IPS DF 4.7 (cell line): ENCODE data around the gene PHKA2.
"Not testable (repeated sequence)": the region's sequence is repeated elsewhere in the genome, so short reads cannot be mapped to it uniquely, and the experiment has no call there.

Experiments
- DNase-seq: peaks from one replicate; pipeline ENCODE4 v3.0.0-alpha.2; 2013; ENCODE audit warnings: low spot score; ENCODE audit errors: extremely low read depth

The PHKA2 gene

DNA sequence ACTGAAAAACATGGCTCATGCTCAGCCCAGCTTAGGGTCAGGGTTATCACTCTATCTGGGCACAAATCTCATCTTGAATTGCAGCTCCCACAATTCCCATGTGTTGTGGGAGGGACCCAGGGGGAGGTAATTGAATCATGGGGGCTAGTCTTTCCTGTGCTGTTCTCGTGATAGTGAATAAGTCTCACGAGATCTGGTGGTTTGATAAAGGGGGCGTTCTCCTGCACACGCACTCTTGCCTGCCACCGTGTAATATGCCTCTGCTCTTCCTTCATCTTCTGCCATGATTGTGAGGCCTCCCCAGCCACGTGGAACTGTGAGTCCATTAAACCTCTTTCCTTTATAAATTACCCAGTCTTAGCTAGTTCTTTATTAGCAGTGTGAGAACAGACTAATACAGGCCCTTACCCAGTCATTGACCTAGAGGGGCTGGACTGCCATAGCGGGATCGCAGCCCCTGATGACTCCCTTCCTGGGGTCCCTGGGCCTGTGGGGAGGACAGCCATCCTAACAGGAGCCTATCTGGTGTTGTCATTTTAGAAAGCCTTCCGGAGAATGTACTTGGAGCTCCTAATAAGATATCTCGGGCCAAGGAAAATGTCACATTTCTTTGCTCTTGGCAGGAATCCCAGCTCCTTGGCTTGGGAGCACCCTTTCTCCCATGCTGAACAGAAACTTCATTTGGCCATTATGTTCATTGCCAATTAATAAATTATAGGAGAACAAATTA lies 112.6 kb downstream of the PHKA2 start:
- no peak for DNase-seq

DNA sequence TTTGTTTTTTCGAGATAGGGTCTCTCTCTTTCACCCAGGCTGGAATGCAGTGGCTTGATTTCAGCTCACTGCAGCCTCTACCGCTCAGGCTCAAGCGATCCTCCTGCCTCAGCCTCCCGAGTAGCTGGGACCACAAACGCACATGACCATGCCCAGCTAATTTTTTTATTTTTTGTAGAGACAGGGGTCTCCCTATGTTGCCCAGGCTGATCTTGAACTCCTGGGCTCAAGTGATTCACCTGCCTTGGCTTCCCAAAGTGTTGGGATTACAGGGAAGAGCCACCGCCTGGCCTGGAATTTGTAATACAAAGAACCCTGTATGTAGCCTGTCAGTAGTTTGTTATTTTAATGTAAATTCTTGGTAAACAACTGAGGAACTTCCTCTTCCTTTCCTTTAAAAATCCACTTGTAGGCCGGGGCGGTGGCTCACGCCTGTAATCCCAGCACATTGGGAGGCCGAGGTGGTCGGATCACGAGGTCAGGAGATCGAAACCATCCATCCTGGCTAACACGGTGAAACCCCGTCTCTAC lies 119.5 kb downstream of the PHKA2 start:
- DNase-seq, result no peak

DNA sequence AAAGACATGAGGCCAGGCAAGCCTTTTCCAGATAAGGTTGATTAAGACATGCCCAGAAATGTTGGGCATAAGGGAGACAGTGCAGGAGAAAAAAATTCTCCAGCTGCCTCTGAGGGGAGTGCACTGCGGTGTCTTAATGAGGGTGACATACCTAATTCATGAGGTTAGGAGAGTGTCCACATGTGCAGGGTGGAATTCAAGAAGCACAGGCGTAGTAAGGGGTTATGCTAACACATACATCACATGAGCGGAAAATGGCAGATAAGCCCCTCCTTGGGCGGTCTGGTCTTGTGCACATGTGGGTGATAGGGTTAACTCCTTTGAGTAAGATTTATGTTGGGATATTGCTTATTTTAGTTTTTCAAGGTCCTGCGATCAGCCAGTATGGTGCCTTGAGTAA lies 122.4 kb downstream of the PHKA2 start:
- DNase-seq, result no peak

DNA sequence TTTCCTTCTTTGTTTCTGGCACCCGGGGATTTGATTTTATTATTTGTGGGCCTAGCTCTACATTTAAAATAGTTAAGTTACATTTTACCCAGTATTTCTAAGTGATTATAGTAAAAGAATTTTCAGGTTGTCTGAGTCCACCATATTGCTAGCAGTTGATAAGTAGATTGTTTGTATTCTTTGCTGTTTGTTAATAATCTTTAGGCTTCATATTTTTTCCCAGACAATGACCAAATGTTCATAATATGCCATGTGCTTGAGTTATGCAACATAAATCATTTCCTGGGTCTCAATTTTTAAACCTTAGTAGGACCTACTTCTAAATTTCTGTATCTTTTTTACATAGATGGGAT lies 127.3 kb downstream of the PHKA2 start:
- DNase-seq, result no peak

DNA sequence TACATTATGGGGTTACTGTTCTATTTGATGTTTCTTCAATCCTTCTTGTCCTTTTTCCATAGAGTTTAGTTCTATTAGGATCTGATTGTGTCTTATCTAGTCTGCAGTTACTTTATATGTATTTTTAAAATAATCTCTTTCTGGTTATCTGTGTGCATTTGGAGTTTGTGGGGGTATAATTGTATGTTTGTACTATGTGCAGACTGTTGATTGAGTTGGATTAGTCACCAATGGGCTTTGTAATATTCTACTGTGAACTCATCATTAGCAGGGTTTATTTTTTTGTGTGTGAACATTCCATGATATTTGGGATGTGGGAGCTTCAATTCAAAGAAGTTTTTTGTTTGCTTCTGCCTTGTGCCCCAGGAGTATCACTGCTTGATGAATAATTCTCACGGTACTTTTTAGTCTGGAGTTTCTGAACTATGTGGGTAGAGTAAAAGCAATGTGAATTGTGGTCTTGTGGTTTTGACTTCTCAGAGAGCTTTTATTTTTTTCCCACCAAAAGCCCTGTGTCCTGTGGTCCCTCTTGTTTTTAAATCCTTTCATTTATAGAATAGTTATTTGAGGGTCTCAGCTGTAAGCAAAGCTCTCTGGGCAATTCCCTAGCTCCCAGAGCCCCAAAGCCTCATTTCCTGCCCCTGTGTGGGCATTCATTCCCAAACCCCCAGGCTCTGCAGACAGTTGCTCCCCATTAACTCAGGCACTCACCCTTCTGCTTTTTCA lies 127.8 kb downstream of the PHKA2 start:
- no peak for DNase-seq

DNA sequence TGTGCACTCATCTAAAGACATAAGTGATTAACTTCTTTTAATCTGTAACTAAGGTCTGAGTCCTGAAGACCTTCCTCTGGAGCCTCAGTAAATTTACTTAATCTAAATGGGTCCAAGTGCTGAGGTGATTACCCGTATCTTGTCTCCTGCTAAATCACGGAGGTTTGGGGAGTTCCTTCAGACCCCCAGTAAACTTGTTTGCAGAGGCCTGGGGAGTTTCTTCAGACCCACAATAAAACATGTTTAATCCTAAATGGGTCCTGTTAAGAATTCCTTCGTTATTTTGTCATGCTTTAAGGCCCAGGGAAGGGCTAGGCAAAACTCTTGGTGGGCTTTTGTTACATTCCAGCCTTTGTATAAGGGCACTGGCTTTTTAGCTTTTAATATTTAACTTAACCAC lies 136.0 kb downstream of the PHKA2 start:
- not testable (repeated sequence) for DNase-seq
